Measurements from ENCODE around the gene ACSF3.

ACSF3 gene

GRCh38 chr16:89192956-89193575, 99.4 kb downstream of the ACSF3 start:
- Histone ChIP-seq H3K27me3 (replicated peaks in 2 of 5; ENCODE audit: control insufficient read depth in 4 of 5, insufficient read depth in 5 of 5, low read length in 4 of 5) (peaks cover 0 to 21% (median 2%) of the 10 kb centered on the region in 5 experiments), H3K4me3 (ENCODE audit: control insufficient read depth in 1 of 7, extremely low read depth in 1 of 7, insufficient read depth in 4 of 7, low read depth in 2 of 7, low read length in 6 of 7) (peak overlapping the region in 1 of 7 experiments; percentile 11), H3K36me3 (ENCODE audit: control insufficient read depth in 4 of 4, insufficient read depth in 4 of 4, low read length in 3 of 4) (no peaks in the 10 kb centered on the region), H3K27ac (ENCODE audit: insufficient read depth in 1 of 2, low read depth in 1 of 2, low read length in 2 of 2, poor library complexity in 1 of 2, severe bottlenecking in 2 of 2) (no peak overlapping the region), H3K4me1 (ENCODE audit: control extremely low read depth in 1 of 4, control insufficient read depth in 4 of 4, insufficient read depth in 4 of 4, low read length in 3 of 4) (peaks cover 0 to 25% (median 23%) of the 10 kb centered on the region in 4 experiments), H3K9me3 (ENCODE audit: control extremely low read depth in 1 of 5, control insufficient read depth in 4 of 5, insufficient read depth in 2 of 5, low read depth in 1 of 5, low read length in 4 of 5) (peaks cover 0 to 2% (median 0%) of the 10 kb centered on the region in 5 experiments)
- ChIA-PET CTCF (interaction anchor here (0.8 kb wide), 1 partner anchor 20 kb away, joined by 3 read pairs; no protein-coding TSS in a partner anchor), POLR2A (no interaction called here)
- WGBS (ENCODE audit: insufficient coverage): 29% methylated on average over 8 of the region's 39 CpGs
- DNase-seq: peak; percentile 75 to 89 (median 85)

GRCh38 chr16:89193576-89194293, 100.1 kb downstream of the ACSF3 start:
- peaks cover 0 to 28% (median 2%) of the 10 kb centered on the region in 5 experiments for H3K27me3 ChIP-seq (replicated peaks in 2 of 5; ENCODE audit: control insufficient read depth in 4 of 5, insufficient read depth in 5 of 5, low read length in 4 of 5)
- CTCF ChIA-PET: no interaction called here
- WGBS (ENCODE audit: insufficient coverage): 85% methylated on average over 33 of the region's 38 CpGs
- POLR2A ChIA-PET: no interaction called here
- DNase-seq: no peak
- no peaks in the 10 kb centered on the region for H3K36me3 ChIP-seq (ENCODE audit: control insufficient read depth in 4 of 4, insufficient read depth in 4 of 4, low read length in 3 of 4)
- H3K4me1 ChIP-seq (ENCODE audit: control extremely low read depth in 1 of 4, control insufficient read depth in 4 of 4, insufficient read depth in 4 of 4, low read length in 3 of 4): peaks cover 0 to 25% (median 23%) of the 10 kb centered on the region in 4 experiments
- H3K9me3 ChIP-seq (ENCODE audit: control extremely low read depth in 1 of 5, control insufficient read depth in 4 of 5, insufficient read depth in 2 of 5, low read depth in 1 of 5, low read length in 4 of 5): peaks cover 0 to 2% (median 0%) of the 10 kb centered on the region in 5 experiments
- H3K4me3 ChIP-seq (ENCODE audit: control insufficient read depth in 1 of 7, extremely low read depth in 1 of 7, insufficient read depth in 4 of 7, low read depth in 2 of 7, low read length in 6 of 7): peak overlapping the region in 1 of 7 experiments; percentile 11
- no peak overlapping the region for H3K27ac ChIP-seq (ENCODE audit: insufficient read depth in 1 of 2, low read depth in 1 of 2, low read length in 2 of 2, poor library complexity in 1 of 2, severe bottlenecking in 2 of 2)

GRCh38 chr16:89194340-89195311, 101.0 kb downstream of the ACSF3 start:
- no peak overlapping the region for H3K4me3 ChIP-seq (ENCODE audit: control insufficient read depth in 1 of 7, extremely low read depth in 1 of 7, insufficient read depth in 4 of 7, low read depth in 2 of 7, low read length in 6 of 7)
- H3K27ac ChIP-seq (ENCODE audit: insufficient read depth in 1 of 2, low read depth in 1 of 2, low read length in 2 of 2, poor library complexity in 1 of 2, severe bottlenecking in 2 of 2): no peak overlapping the region
- peaks cover 0 to 37% (median 3%) of the 10 kb centered on the region in 5 experiments for H3K27me3 ChIP-seq (replicated peaks in 2 of 5; ENCODE audit: control insufficient read depth in 4 of 5, insufficient read depth in 5 of 5, low read length in 4 of 5)
- peaks cover 0 to 25% (median 23%) of the 10 kb centered on the region in 4 experiments for H3K4me1 ChIP-seq (ENCODE audit: control extremely low read depth in 1 of 4, control insufficient read depth in 4 of 4, insufficient read depth in 4 of 4, low read length in 3 of 4)
- ChIA-PET CTCF (no interaction called here), POLR2A (interaction anchor here (0.6 kb wide), 1 partner anchor 23 kb away, joined by 3 read pairs; no protein-coding TSS in a partner anchor)
- H3K36me3 ChIP-seq (ENCODE audit: control insufficient read depth in 4 of 4, insufficient read depth in 4 of 4, low read length in 3 of 4): no peaks in the 10 kb centered on the region
- DNase-seq: peak in 1 of 3 donors; percentile 30
- WGBS (ENCODE audit: insufficient coverage): 64% methylated on average over 38 of the region's 45 CpGs
- H3K9me3 ChIP-seq (ENCODE audit: control extremely low read depth in 1 of 5, control insufficient read depth in 4 of 5, insufficient read depth in 2 of 5, low read depth in 1 of 5, low read length in 4 of 5): peaks cover 0 to 2% (median 0%) of the 10 kb centered on the region in 5 experiments

DNA sequence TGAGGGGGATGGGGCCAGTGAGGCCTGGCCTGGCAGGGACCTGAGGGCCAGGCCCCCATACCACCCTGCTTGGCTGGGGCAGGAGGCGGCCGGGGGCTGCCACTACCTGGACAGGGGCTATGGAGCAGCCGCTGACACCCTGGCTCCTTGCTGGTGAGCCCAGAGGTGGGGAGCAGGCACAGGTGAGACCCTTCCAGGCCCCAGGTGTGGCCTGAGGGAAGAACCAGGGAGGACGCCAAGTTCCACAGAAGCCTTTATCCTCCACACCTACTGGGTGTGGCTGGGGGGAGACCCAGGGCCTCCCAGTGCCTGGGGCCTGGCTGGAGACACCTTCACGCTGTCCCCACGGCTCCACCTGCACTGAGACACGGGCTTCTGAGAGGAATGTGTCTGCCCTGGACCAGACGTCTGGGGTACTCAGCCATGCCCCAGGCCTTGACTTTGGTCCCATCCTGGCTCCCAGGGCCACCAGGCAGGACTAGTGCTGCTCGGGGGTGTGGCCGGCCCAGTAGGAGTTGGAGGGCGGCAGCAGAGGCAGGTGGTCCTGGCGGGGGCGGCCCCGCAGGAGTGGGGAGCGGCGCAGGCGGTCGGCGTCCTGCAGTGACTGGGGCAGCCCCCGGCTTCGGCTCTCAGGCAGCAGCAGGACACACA, 102.0 kb downstream of the ACSF3 start:
- no peak for DNase-seq
- H3K27ac ChIP-seq (ENCODE audit: insufficient read depth in 1 of 2, low read depth in 1 of 2, low read length in 2 of 2, poor library complexity in 1 of 2, severe bottlenecking in 2 of 2): no peak overlapping the region
- H3K4me1 ChIP-seq (ENCODE audit: control extremely low read depth in 1 of 4, control insufficient read depth in 4 of 4, insufficient read depth in 4 of 4, low read length in 3 of 4): peaks cover 0 to 32% (median 29%) of the 10 kb centered on the region in 4 experiments
- WGBS (ENCODE audit: insufficient coverage): 97% methylated on average over 18 of the region's 21 CpGs
- no peak overlapping the region for H3K4me3 ChIP-seq (ENCODE audit: control insufficient read depth in 1 of 7, extremely low read depth in 1 of 7, insufficient read depth in 4 of 7, low read depth in 2 of 7, low read length in 6 of 7)
- POLR2A ChIA-PET: no interaction called here
- H3K9me3 ChIP-seq (ENCODE audit: control extremely low read depth in 1 of 5, control insufficient read depth in 4 of 5, insufficient read depth in 2 of 5, low read depth in 1 of 5, low read length in 4 of 5): peaks cover 0 to 2% (median 0%) of the 10 kb centered on the region in 5 experiments
- CTCF ChIA-PET: no interaction called here
- no peaks in the 10 kb centered on the region for H3K36me3 ChIP-seq (ENCODE audit: control insufficient read depth in 4 of 4, insufficient read depth in 4 of 4, low read length in 3 of 4)
- H3K27me3 ChIP-seq (replicated peaks in 2 of 5; ENCODE audit: control insufficient read depth in 4 of 5, insufficient read depth in 5 of 5, low read length in 4 of 5): peaks cover 0 to 47% (median 9%) of the 10 kb centered on the region in 5 experiments

GRCh38 chr16:89197033-89197632, 103.5 kb downstream of the ACSF3 start:
- Histone ChIP-seq H3K9me3 (ENCODE audit: control extremely low read depth in 1 of 5, control insufficient read depth in 4 of 5, insufficient read depth in 2 of 5, low read depth in 1 of 5, low read length in 4 of 5) (no peaks in the 10 kb centered on the region), H3K4me1 (ENCODE audit: control extremely low read depth in 1 of 4, control insufficient read depth in 4 of 4, insufficient read depth in 4 of 4, low read length in 3 of 4) (peaks cover 0 to 39% (median 35%) of the 10 kb centered on the region in 4 experiments), H3K36me3 (ENCODE audit: control insufficient read depth in 4 of 4, insufficient read depth in 4 of 4, low read length in 3 of 4) (no peaks in the 10 kb centered on the region), H3K27me3 (replicated peaks in 2 of 5; ENCODE audit: control insufficient read depth in 4 of 5, insufficient read depth in 5 of 5, low read length in 4 of 5) (peaks cover 0 to 54% (median 11%) of the 10 kb centered on the region in 5 experiments), H3K4me3 (ENCODE audit: control insufficient read depth in 1 of 7, extremely low read depth in 1 of 7, insufficient read depth in 4 of 7, low read depth in 2 of 7, low read length in 6 of 7) (no peak overlapping the region), H3K27ac (ENCODE audit: insufficient read depth in 1 of 2, low read depth in 1 of 2, low read length in 2 of 2, poor library complexity in 1 of 2, severe bottlenecking in 2 of 2) (no peak overlapping the region)
- POLR2A ChIA-PET: no interaction called here
- CTCF ChIA-PET: interaction anchor here (1.0 kb wide), 1 partner anchor 12 kb away, joined by 5 read pairs; no protein-coding TSS in a partner anchor
- 99% methylated on average over 12 of the region's 13 CpGs for WGBS (ENCODE audit: insufficient coverage)
- no peak for DNase-seq
